Ascending aorta (tissue), 2 donors: ENCODE results near the gene CCL2. TPM values are rescaled to one million over a fixed set of nuclear protein-coding genes. Genes with fewer than 3 reads are reported as not detected.
"Not testable (repeated sequence)": the region's sequence is repeated elsewhere in the genome, so short reads cannot be mapped to it uniquely, and the experiment has no call there.

Experiments
- DNase-seq, 2 donors: peaks; one replicate each; pipeline ENCODE4 v3.0.0-alpha.2; 2019; ENCODE audit warnings: low spot score in 2 of 2
- H3K27ac ChIP-seq, 2 donors: fragments of 200-600 bp; sonication (generic); one replicate each; pipeline ENCODE4 v1.5.1; 2016 to 2017; ENCODE audit warnings: mild to moderate bottlenecking in 1 of 2
- H3K27me3 ChIP-seq: fragments of 200-600 bp; sonication (generic); one replicate; pipeline ENCODE4 v1.5.1; 2017
- H3K36me3 ChIP-seq, 2 donors: fragments of 200-600 bp; sonication (generic); one replicate each; pipeline ENCODE4 v1.5.1; 2016
- H3K4me1 ChIP-seq, 2 donors: fragments of 200-600 bp; sonication (generic); one replicate each; pipeline ENCODE4 v1.5.1; 2016 to 2017; ENCODE audit warnings: mild to moderate bottlenecking in 1 of 2
- H3K4me3 ChIP-seq, 2 donors: fragments of 200-600 bp; sonication (generic); one replicate each; pipeline ENCODE4 v1.5.1; 2016 to 2017; ENCODE audit warnings: mild to moderate bottlenecking in 1 of 2
- H3K9me3 ChIP-seq, 2 donors: fragments of 200-600 bp; sonication (generic); one replicate each; pipeline ENCODE4 v1.5.1; 2016
- CTCF ChIP-seq, 3 experiments: fragments of 200-600 bp in 2 of 3; fragments of 450-650 bp in 1 of 3; sonication (generic) in 2 of 3; IDR thresholded peaks; one replicate each; pipeline ENCODE4 v1.5.1; 2016 to 2019; ENCODE audit warnings: antibody characterized with exemption in 3 of 3, mild to moderate bottlenecking in 1 of 3, moderate library complexity in 1 of 3
- intact Hi-C: fragments of 100-400 bp; cut with DNase I; formaldehyde crosslinking; loops from one replicate; pipeline ENCODE4 v1.15.1; 2023
- total RNA-seq: library from RNA; depleted of rRNA; stranded (reverse); fragments of >200 nt; gene quantifications from one replicate; pipeline ENCODE4 v1.1.0, GENCODE V29; 2016

CCL2 gene
- total RNA-seq, 1 donor from 2014 or later, result 162 TPM

GRCh38 chr17:34225046-34225445 is 30.0 kb upstream of the CCL2 start:
- Histone ChIP-seq H3K4me3 (no peak overlapping the region), H3K9me3 (no peaks in the 10 kb centered on the region), H3K4me1 (no peaks in the 10 kb centered on the region), H3K27me3 (no peaks in the 10 kb centered on the region), H3K27ac (no peak overlapping the region), H3K36me3 (no peaks in the 10 kb centered on the region)
- intact Hi-C loops, result no loop called here
- no peak for DNase-seq
- TF ChIP-seq CTCF (IDR thresholded peaks at IDR 0.05), result no peak

- no peak overlapping the region for H3K27ac ChIP-seq
- no peak overlapping the region for H3K4me3 ChIP-seq
- H3K9me3 ChIP-seq, result no peaks in the 10 kb centered on the region
- no peak for TF ChIP-seq CTCF (IDR thresholded peaks at IDR 0.05)
- DNase-seq, result no peak
- no peaks in the 10 kb centered on the region for H3K36me3 ChIP-seq
- no peaks in the 10 kb centered on the region for H3K4me1 ChIP-seq
- no peaks in the 10 kb centered on the region for H3K27me3 ChIP-seq
- intact Hi-C loops, result no loop called here
Measured at GRCh38 chr17:34226011-34226743, 28.9 kb upstream of the CCL2 start.

GRCh38 chr17:34226744-34227034 is 28.4 kb upstream of the CCL2 start:
- intact Hi-C loops, result no loop called here
- DNase-seq, result no peak
- no peak for TF ChIP-seq CTCF (IDR thresholded peaks at IDR 0.05)
- no peak overlapping the region for H3K4me3 ChIP-seq
- no peak overlapping the region for H3K27ac ChIP-seq
- no peaks in the 10 kb centered on the region for H3K9me3 ChIP-seq
- H3K4me1 ChIP-seq, result no peaks in the 10 kb centered on the region
- H3K36me3 ChIP-seq, result no peaks in the 10 kb centered on the region
- no peaks in the 10 kb centered on the region for H3K27me3 ChIP-seq

- H3K4me1 ChIP-seq, DNase-seq, H3K36me3 ChIP-seq, H3K4me3 ChIP-seq, H3K27ac ChIP-seq, intact Hi-C loops, H3K9me3 ChIP-seq, H3K27me3 ChIP-seq: not testable (repeated sequence)
Measured at GRCh38 chr17:34227293-34227692, 27.8 kb upstream of the CCL2 start.

DNA sequence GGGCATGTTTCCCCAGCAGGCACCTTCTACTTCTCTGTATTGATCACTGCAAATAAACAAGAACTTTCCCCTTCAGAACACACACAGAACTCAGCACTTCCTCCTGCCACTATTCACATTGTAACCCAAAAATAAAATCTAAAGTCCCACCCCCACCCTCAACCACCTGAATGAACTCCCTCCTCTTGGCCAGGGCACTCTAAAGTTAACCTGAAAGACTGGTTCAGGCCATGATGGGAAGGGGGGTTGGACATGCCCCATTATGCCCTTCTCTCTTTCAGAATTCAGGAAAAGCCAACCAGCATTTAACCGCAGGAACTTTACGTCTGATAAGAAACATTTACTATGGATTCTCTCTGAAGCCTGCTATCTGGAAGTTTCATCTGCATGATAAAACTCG is 27.4 kb upstream of the CCL2 start:
- DNase-seq, result no peak
- Histone ChIP-seq H3K36me3 (no peaks in the 10 kb centered on the region), H3K9me3 (no peaks in the 10 kb centered on the region), H3K27me3 (no peaks in the 10 kb centered on the region), H3K4me1 (no peaks in the 10 kb centered on the region), H3K27ac (no peak overlapping the region), H3K4me3 (no peak overlapping the region)
- TF ChIP-seq CTCF (IDR thresholded peaks at IDR 0.05), result no peak
- intact Hi-C loops, result no loop called here

DNA sequence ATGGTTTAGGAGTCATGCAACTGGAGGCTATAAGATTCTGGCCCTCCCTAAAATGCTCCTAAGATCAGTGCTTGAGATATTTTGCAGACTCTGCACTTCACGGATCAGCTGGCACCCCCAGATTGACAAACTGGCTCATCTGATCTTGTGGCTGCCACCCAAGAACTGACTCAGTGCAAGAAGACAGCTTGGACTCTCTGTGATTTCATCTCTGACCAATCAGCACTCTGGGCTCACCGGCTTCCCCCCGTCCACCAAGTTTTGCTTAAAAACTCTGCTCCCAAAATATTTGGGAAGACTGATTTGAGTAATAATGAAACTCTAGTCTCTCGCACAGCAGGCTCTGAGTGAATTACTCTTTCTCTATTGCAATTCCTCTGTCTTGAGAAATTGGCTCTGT is 26.3 kb upstream of the CCL2 start:
- intact Hi-C loops, result no loop called here
- Histone ChIP-seq H3K27ac (no peak overlapping the region), H3K4me3 (no peak overlapping the region), H3K27me3 (no peaks in the 10 kb centered on the region), H3K9me3 (no peaks in the 10 kb centered on the region), H3K36me3 (no peaks in the 10 kb centered on the region), H3K4me1 (no peaks in the 10 kb centered on the region)
- no peak for TF ChIP-seq CTCF (IDR thresholded peaks at IDR 0.05)
- DNase-seq, result no peak
